ENCODE measurements around the gene HDAC2.
A peak's percentile ranks its signal among the peaks of the same experiment; 100 is the strongest.

The HDAC2 gene

GRCh38 chr6:113927001-113927400 is 43.9 kb downstream of the HDAC2 start:
- peak; percentile 44 for TF ChIP-seq NFIC (IDR thresholded peaks at IDR 0.05)
- TF ChIP-seq CEBPB (IDR thresholded peaks at IDR 0.05): no peak

GRCh38 chr6:113925378-113925777 is 45.6 kb downstream of the HDAC2 start:
- TF ChIP-seq USF1 (IDR thresholded peaks at IDR 0.05): no peak
- TF ChIP-seq TAF1 (IDR thresholded peaks at IDR 0.05; ENCODE audit: low read depth): no peak
- no peak for TF ChIP-seq ZBTB7A (IDR thresholded peaks at IDR 0.05; ENCODE audit: low read depth)
- no peak for TF ChIP-seq EP300 (IDR thresholded peaks at IDR 0.05; ENCODE audit: borderline replicate concordance)
- no peak for TF ChIP-seq CREB1 (IDR thresholded peaks at IDR 0.05; ENCODE audit: low read depth)
- no peak for TF ChIP-seq FOXM1 (IDR thresholded peaks at IDR 0.05; ENCODE audit: borderline replicate concordance, low read depth)
- no peak for TF ChIP-seq CEBPB (IDR thresholded peaks at IDR 0.05)
- no peak for TF ChIP-seq YY1 (IDR thresholded peaks at IDR 0.05; ENCODE audit: low read depth)
- no peak for TF ChIP-seq MAX (IDR thresholded peaks at IDR 0.05)
- no peak for TF ChIP-seq RAD21 (IDR thresholded peaks at IDR 0.05; ENCODE audit: low read depth)
- TF ChIP-seq TCF12 (IDR thresholded peaks at IDR 0.05; ENCODE audit: low read depth): no peak
- TF ChIP-seq REST (IDR thresholded peaks at IDR 0.05; ENCODE audit: low read depth): no peak
- no peak for TF ChIP-seq EGR1 (IDR thresholded peaks at IDR 0.05)
- TF ChIP-seq TEAD4 (IDR thresholded peaks at IDR 0.05): no peak

- TF ChIP-seq EP300 (IDR thresholded peaks at IDR 0.05; ENCODE audit: borderline replicate concordance): no peak
- TF ChIP-seq USF1 (IDR thresholded peaks at IDR 0.05): no peak
These were observed 46.6 kb downstream of the HDAC2 start for GRCh38 chr6:113924312-113924723.

- TF ChIP-seq CEBPB (IDR thresholded peaks at IDR 0.05): no peak
- no peak for TF ChIP-seq YY1 (IDR thresholded peaks at IDR 0.05; ENCODE audit: low read depth)
- TF ChIP-seq EGR1 (IDR thresholded peaks at IDR 0.05): no peak
- no peak for TF ChIP-seq FOXM1 (IDR thresholded peaks at IDR 0.05; ENCODE audit: borderline replicate concordance, low read depth)
- TF ChIP-seq TEAD4 (IDR thresholded peaks at IDR 0.05): no peak
- TF ChIP-seq USF1 (IDR thresholded peaks at IDR 0.05): no peak
- no peak for TF ChIP-seq RAD21 (IDR thresholded peaks at IDR 0.05; ENCODE audit: low read depth)
- TF ChIP-seq TAF1 (IDR thresholded peaks at IDR 0.05; ENCODE audit: low read depth): no peak
- no peak for TF ChIP-seq NFIC (IDR thresholded peaks at IDR 0.05)
- TF ChIP-seq TCF12 (IDR thresholded peaks at IDR 0.05; ENCODE audit: low read depth): no peak
- TF ChIP-seq EP300 (IDR thresholded peaks at IDR 0.05; ENCODE audit: borderline replicate concordance): no peak
- no peak for TF ChIP-seq ZBTB7A (IDR thresholded peaks at IDR 0.05; ENCODE audit: low read depth)
- no peak for TF ChIP-seq MAX (IDR thresholded peaks at IDR 0.05)
- no peak for TF ChIP-seq REST (IDR thresholded peaks at IDR 0.05; ENCODE audit: low read depth)
These were observed 47.4 kb downstream of the HDAC2 start for GRCh38 chr6:113923526-113923925.

- TF ChIP-seq NFIC (IDR thresholded peaks at IDR 0.05): no peak
- no peak for TF ChIP-seq ZBTB7A (IDR thresholded peaks at IDR 0.05; ENCODE audit: low read depth)
- no peak for TF ChIP-seq REST (IDR thresholded peaks at IDR 0.05; ENCODE audit: low read depth)
- no peak for TF ChIP-seq CEBPB (IDR thresholded peaks at IDR 0.05)
- no peak for TF ChIP-seq YY1 (IDR thresholded peaks at IDR 0.05; ENCODE audit: low read depth)
- TF ChIP-seq TEAD4 (IDR thresholded peaks at IDR 0.05): no peak
- no peak for TF ChIP-seq TCF12 (IDR thresholded peaks at IDR 0.05; ENCODE audit: low read depth)
- no peak for TF ChIP-seq USF1 (IDR thresholded peaks at IDR 0.05)
- TF ChIP-seq EP300 (IDR thresholded peaks at IDR 0.05; ENCODE audit: borderline replicate concordance): no peak
- TF ChIP-seq CREB1 (IDR thresholded peaks at IDR 0.05; ENCODE audit: low read depth): no peak
- TF ChIP-seq FOXM1 (IDR thresholded peaks at IDR 0.05; ENCODE audit: borderline replicate concordance, low read depth): no peak
- no peak for TF ChIP-seq TAF1 (IDR thresholded peaks at IDR 0.05; ENCODE audit: low read depth)
- TF ChIP-seq RAD21 (IDR thresholded peaks at IDR 0.05; ENCODE audit: low read depth): no peak
- TF ChIP-seq MAX (IDR thresholded peaks at IDR 0.05): no peak
- TF ChIP-seq EGR1 (IDR thresholded peaks at IDR 0.05): no peak
These were observed 49.5 kb downstream of the HDAC2 start for GRCh38 chr6:113921299-113921904.
